BE2C (cell line): Measurements from ENCODE around the gene EBP.
A peak's percentile ranks its signal among the peaks of the same experiment; 100 is the strongest.

Experiments
- DNase-seq: peaks from one replicate; pipeline ENCODE4 v3.0.0-alpha.2; 2020
- H3K27me3 ChIP-seq: fragments of 250-450 bp; sonication (Bioruptor Pico); 2 replicates; pipeline ENCODE4 v1.5.1; 2020; ENCODE audit warnings: mild to moderate bottlenecking
- H3K36me3 ChIP-seq: fragments of 250-450 bp; sonication (Bioruptor Pico); 2 replicates; pipeline ENCODE4 v1.5.1; 2020; ENCODE audit warnings: mild to moderate bottlenecking
- H3K4me1 ChIP-seq: fragments of 250-450 bp; sonication (Bioruptor Pico); 2 replicates; pipeline ENCODE4 v1.5.1; 2020
- H3K4me3 ChIP-seq: 2 replicates; pipeline ENCODE4 v1.5.1; 2011; ENCODE audit warnings: low read depth, low read length
- H3K9me3 ChIP-seq: fragments of 250-450 bp; sonication (Bioruptor Pico); 2 replicates; pipeline ENCODE4 v1.5.1; 2020
- CTCF ChIP-seq: IDR thresholded peaks from 2 replicates; pipeline ENCODE4 v1.5.1; 2012; ENCODE audit warnings: mild to moderate bottlenecking, low read depth, low read length

EBP gene

GRCh38 chrX:48538641-48539344, 17.2 kb downstream of the EBP start:
- Histone ChIP-seq H3K4me1 (no peaks in the 10 kb centered on the region), H3K9me3 (no peaks in the 10 kb centered on the region), H3K4me3 (peak overlapping the region; percentile 66), H3K27me3 (no peaks in the 10 kb centered on the region), H3K36me3 (no peaks in the 10 kb centered on the region)
- DNase-seq = no peak
- no peak for TF ChIP-seq CTCF

- Histone ChIP-seq H3K4me1 (no peaks in the 10 kb centered on the region), H3K9me3 (no peaks in the 10 kb centered on the region), H3K4me3 (peak within 1 kb of the TSS; percentile 66), H3K27me3 (no peaks in the 10 kb centered on the region), H3K36me3 (no peaks in the 10 kb centered on the region)
- DNase-seq = peak; percentile 94
- peak; percentile 29 for TF ChIP-seq CTCF
Observed at GRCh38 chrX:48539345-48540027, 17.9 kb downstream of the EBP start, which contains the start of gene TBC1D25. TBC1D25 (plus strand) TSS chrX:48539714; CDS start chrX:48539798, 84 bp downstream.

GRCh38 chrX:48540028-48540375, 18.4 kb downstream of the EBP start:
- H3K9me3 ChIP-seq = no peaks in the 10 kb centered on the region
- no peaks in the 10 kb centered on the region for H3K27me3 ChIP-seq
- no peaks in the 10 kb centered on the region for H3K36me3 ChIP-seq
- no peak for TF ChIP-seq CTCF
- no peak for DNase-seq
- H3K4me1 ChIP-seq = no peaks in the 10 kb centered on the region
- peak overlapping the region; percentile 66 for H3K4me3 ChIP-seq

GRCh38 chrX:48540480-48540879, 18.9 kb downstream of the EBP start:
- H3K27me3 ChIP-seq = no peaks in the 10 kb centered on the region
- DNase-seq = no peak
- peak overlapping the region; percentile 66 for H3K4me3 ChIP-seq
- no peaks in the 10 kb centered on the region for H3K9me3 ChIP-seq
- no peaks in the 10 kb centered on the region for H3K4me1 ChIP-seq
- no peak for TF ChIP-seq CTCF
- H3K36me3 ChIP-seq = no peaks in the 10 kb centered on the region

GRCh38 chrX:48541140-48541814, 19.7 kb downstream of the EBP start:
- H3K4me3 ChIP-seq = no peak overlapping the region
- H3K27me3 ChIP-seq = no peaks in the 10 kb centered on the region
- H3K9me3 ChIP-seq = no peaks in the 10 kb centered on the region
- no peak for TF ChIP-seq CTCF
- no peaks in the 10 kb centered on the region for H3K36me3 ChIP-seq
- no peaks in the 10 kb centered on the region for H3K4me1 ChIP-seq
- DNase-seq = no peak
